ENCODE results near the gene POLR1G. TPM values are rescaled to one million over a fixed set of nuclear protein-coding genes. Genes with fewer than 3 reads are reported as not detected.

POLR1G gene
- total and polyA plus RNA-seq, 9 of the 15 experiments (the other 6 are each of a cell fraction or from before 2014, with no cell fraction given): 3.0 to 50.1 (median 27.4) TPM

GRCh38 chr19:45404557-45405434 is 1.6 kb upstream of the POLR1G start, which contains the start of gene PPP1R13L (continued):
- TF ChIP-seq ZNF609 (CRISPR knock-in tag; IDR thresholded peaks at IDR 0.05; ENCODE audit: borderline replicate concordance): no peak
- TF ChIP-seq ARID1B (IDR thresholded peaks at IDR 0.05): no peak
- no peak for TF ChIP-seq ZMIZ1 (IDR thresholded peaks at IDR 0.05; ENCODE audit: low read depth in 2 of 2, low read length in 2 of 2)
- TF ChIP-seq ZNF347 (CRISPR knock-in tag; IDR thresholded peaks at IDR 0.05; ENCODE audit: low read depth): no peak
- TF ChIP-seq ZNF76 (CRISPR knock-in tag; IDR thresholded peaks at IDR 0.05; ENCODE audit: borderline replicate concordance): 0 out of 2 replicates have a peak, but pooled peaks have one; percentile 34
- TF ChIP-seq CBFA2T3 (IDR thresholded peaks at IDR 0.05): no peak
- TF ChIP-seq ZNF224 (CRISPR knock-in tag; IDR thresholded peaks at IDR 0.05): no peak
- no peak for TF ChIP-seq CREM (IDR thresholded peaks at IDR 0.05; ENCODE audit: low read depth)
- no peak for TF ChIP-seq POLR3A (IDR thresholded peaks at IDR 0.05; ENCODE audit: borderline replicate concordance, extremely low read depth, insufficient read depth, insufficient read length)
- peak; percentile 67 for TF ChIP-seq HCFC1 (IDR thresholded peaks at IDR 0.05; ENCODE audit: low read depth, low read length)
- no peak for TF ChIP-seq MAX (CRISPR knock-in tag; IDR thresholded peaks at IDR 0.05)
- no peak for TF ChIP-seq BCL6 (CRISPR knock-in tag; IDR thresholded peaks at IDR 0.05)
- 0 out of 2 replicates have a peak, but pooled peaks have one; percentile 23 for TF ChIP-seq FOXP1 (CRISPR knock-in tag; IDR thresholded peaks at IDR 0.05)
- no peak for TF ChIP-seq BRD4 (IDR thresholded peaks at IDR 0.05)
- no peak for TF ChIP-seq TCF3 (CRISPR knock-in tag; IDR thresholded peaks at IDR 0.05)
- TF ChIP-seq CBFB (CRISPR knock-in tag; IDR thresholded peaks at IDR 0.05): no peak
- no peak for TF ChIP-seq ZNF232 (CRISPR knock-in tag; IDR thresholded peaks at IDR 0.05)
- no peak; the same call in 1 of the 2 replicates for TF ChIP-seq DPF2 (IDR thresholded peaks at IDR 0.05)
- no peak for TF ChIP-seq EP400 (IDR thresholded peaks at IDR 0.05)

Data from K562 (cell line).